KMS-11 (cell line): ENCODE results near the gene OR10G2.

Experiments used
- H2AFZ ChIP-seq: fragments of 200-600 bp; sonication (generic); 2 replicates; pipeline ENCODE4 v1.6.1; 2016; ENCODE audit warnings: antibody characterized with exemption, mixed run types, low read depth
- H3K27ac ChIP-seq: fragments of 200-600 bp; sonication (generic); 2 replicates; pipeline ENCODE4 v1.6.1; 2016; ENCODE audit warnings: mild to moderate bottlenecking, mixed run types
- H3K27me3 ChIP-seq: fragments of 200-600 bp; sonication (generic); 2 replicates; pipeline ENCODE4 v1.6.1; 2017; ENCODE audit warnings: mild to moderate bottlenecking, low read depth, mixed run types, moderate library complexity; ENCODE audit not compliant: insufficient read depth
- H3K36me3 ChIP-seq: fragments of 200-600 bp; sonication (generic); 2 replicates; pipeline ENCODE4 v1.6.1; 2017; ENCODE audit warnings: mild to moderate bottlenecking, mixed run types; ENCODE audit not compliant: insufficient read depth
- H3K4me1 ChIP-seq: fragments of 200-600 bp; sonication (generic); 2 replicates; pipeline ENCODE4 v1.6.1; 2016; ENCODE audit warnings: mild to moderate bottlenecking, low read depth, mixed run types; ENCODE audit not compliant: poor library complexity, severe bottlenecking
- H3K4me2 ChIP-seq: fragments of 200-600 bp; sonication (generic); 2 replicates; pipeline ENCODE4 v1.7.0; 2016; ENCODE audit warnings: mild to moderate bottlenecking, mixed run types
- H3K4me3 ChIP-seq: fragments of 200-600 bp; sonication (generic); IDR thresholded peaks from 2 replicates; pipeline ENCODE4 v1.6.1; 2017; ENCODE audit warnings: low read depth, low read length, mixed read lengths; ENCODE audit not compliant: insufficient read depth
- H3K79me2 ChIP-seq: fragments of 200-600 bp; sonication (generic); 2 replicates; pipeline ENCODE4 v1.6.1; 2016; ENCODE audit warnings: low read depth, mixed run types; ENCODE audit not compliant: insufficient read depth
- H3K9ac ChIP-seq: fragments of 200-600 bp; sonication (generic); 2 replicates; pipeline ENCODE4 v1.6.1; 2016; ENCODE audit warnings: mild to moderate bottlenecking, mixed run types
- H4K20me1 ChIP-seq: fragments of 200-600 bp; sonication (generic); 2 replicates; pipeline ENCODE4 v1.6.1; 2016; ENCODE audit warnings: mild to moderate bottlenecking, mixed run types; ENCODE audit not compliant: insufficient read depth
- TF ChIP-seq, protein P1 (sequence below): fragments of 200-600 bp; sonication (generic); conservative IDR thresholded peaks from 2 replicates; pipeline ENCODE4 v1.6.1; 2017; ENCODE audit warnings: low read depth, mild to moderate bottlenecking, antibody characterized with exemption, low read length, moderate library complexity, mixed read lengths

OR10G2 gene

GRCh38 chr14:21672116-21672515 lies 37.4 kb upstream of the OR10G2 start:
- no peaks in the 10 kb centered on the region for H3K79me2 ChIP-seq
- TF ChIP-seq, protein P1, sequence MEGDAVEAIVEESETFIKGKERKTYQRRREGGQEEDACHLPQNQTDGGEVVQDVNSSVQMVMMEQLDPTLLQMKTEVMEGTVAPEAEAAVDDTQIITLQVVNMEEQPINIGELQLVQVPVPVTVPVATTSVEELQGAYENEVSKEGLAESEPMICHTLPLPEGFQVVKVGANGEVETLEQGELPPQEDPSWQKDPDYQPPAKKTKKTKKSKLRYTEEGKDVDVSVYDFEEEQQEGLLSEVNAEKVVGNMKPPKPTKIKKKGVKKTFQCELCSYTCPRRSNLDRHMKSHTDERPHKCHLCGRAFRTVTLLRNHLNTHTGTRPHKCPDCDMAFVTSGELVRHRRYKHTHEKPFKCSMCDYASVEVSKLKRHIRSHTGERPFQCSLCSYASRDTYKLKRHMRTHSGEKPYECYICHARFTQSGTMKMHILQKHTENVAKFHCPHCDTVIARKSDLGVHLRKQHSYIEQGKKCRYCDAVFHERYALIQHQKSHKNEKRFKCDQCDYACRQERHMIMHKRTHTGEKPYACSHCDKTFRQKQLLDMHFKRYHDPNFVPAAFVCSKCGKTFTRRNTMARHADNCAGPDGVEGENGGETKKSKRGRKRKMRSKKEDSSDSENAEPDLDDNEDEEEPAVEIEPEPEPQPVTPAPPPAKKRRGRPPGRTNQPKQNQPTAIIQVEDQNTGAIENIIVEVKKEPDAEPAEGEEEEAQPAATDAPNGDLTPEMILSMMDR = no peak
- no peaks in the 10 kb centered on the region for H4K20me1 ChIP-seq
- no peaks in the 10 kb centered on the region for H3K4me1 ChIP-seq
- no peak overlapping the region for H3K4me2 ChIP-seq
- no peaks in the 10 kb centered on the region for H3K36me3 ChIP-seq
- H3K27ac ChIP-seq = no peak overlapping the region
- H2AFZ ChIP-seq = no peak overlapping the region
- H3K9ac ChIP-seq = no peak overlapping the region
- no peaks in the 10 kb centered on the region for H3K27me3 ChIP-seq
- H3K4me3 ChIP-seq = no peak overlapping the region

- Histone ChIP-seq H3K79me2 (no peaks in the 10 kb centered on the region), H3K4me1 (no peaks in the 10 kb centered on the region), H3K36me3 (no peaks in the 10 kb centered on the region), H3K9ac (no peak overlapping the region), H3K4me2 (no peak overlapping the region), H3K4me3 (no peak overlapping the region), H4K20me1 (no peaks in the 10 kb centered on the region), H3K27me3 (no peaks in the 10 kb centered on the region), H2AFZ (no peak overlapping the region), H3K27ac (no peak overlapping the region)
- TF ChIP-seq, protein P1 = no peak
These were observed 36.6 kb upstream of the OR10G2 start for GRCh38 chr14:21671371-21671770.

GRCh38 chr14:21669284-21669683 lies 34.5 kb upstream of the OR10G2 start:
- Histone ChIP-seq H3K4me1 (no peaks in the 10 kb centered on the region), H3K9ac (no peak overlapping the region), H3K4me2 (no peak overlapping the region), H3K36me3 (no peaks in the 10 kb centered on the region), H3K27ac (no peak overlapping the region), H3K27me3 (no peaks in the 10 kb centered on the region), H2AFZ (no peak overlapping the region), H3K79me2 (no peaks in the 10 kb centered on the region), H4K20me1 (no peaks in the 10 kb centered on the region), H3K4me3 (no peak overlapping the region)
- TF ChIP-seq, protein P1 = no peak

DNA sequence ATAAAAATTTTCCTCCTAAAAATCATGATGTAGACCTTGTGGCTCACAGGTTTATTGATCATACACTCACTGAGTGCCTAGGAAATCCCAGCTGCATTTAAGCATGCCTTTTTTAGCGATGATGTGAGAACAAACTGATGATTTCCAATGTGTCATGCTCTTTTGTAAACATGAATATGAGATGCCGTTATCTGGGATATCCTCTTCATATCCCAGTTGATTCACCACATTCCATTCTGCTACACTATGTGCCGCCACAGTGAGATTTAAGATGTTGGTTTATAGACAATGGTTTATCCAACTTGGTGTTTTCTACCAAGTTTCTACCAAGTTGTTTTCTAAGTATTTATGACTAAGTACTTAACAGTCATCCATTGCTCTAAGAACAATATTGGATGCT lies 33.6 kb upstream of the OR10G2 start:
- H3K9ac ChIP-seq = no peak overlapping the region
- H3K4me1 ChIP-seq = no peaks in the 10 kb centered on the region
- no peak overlapping the region for H2AFZ ChIP-seq
- H3K27me3 ChIP-seq = no peaks in the 10 kb centered on the region
- H3K27ac ChIP-seq = no peak overlapping the region
- no peaks in the 10 kb centered on the region for H3K79me2 ChIP-seq
- no peak overlapping the region for H3K4me3 ChIP-seq
- no peaks in the 10 kb centered on the region for H3K36me3 ChIP-seq
- TF ChIP-seq, protein P1 = no peak
- no peaks in the 10 kb centered on the region for H4K20me1 ChIP-seq
- H3K4me2 ChIP-seq = no peak overlapping the region
